ENCODE data around the gene KSR1. TPM values are rescaled to one million over a fixed set of nuclear protein-coding genes. Genes with fewer than 3 reads are reported as not detected.

Gene KSR1
- total and polyA plus RNA-seq, 2 donors (not counting 1 experiment from before 2014, with no cell fraction given): 5.3 to 10.1 TPM

DNA sequence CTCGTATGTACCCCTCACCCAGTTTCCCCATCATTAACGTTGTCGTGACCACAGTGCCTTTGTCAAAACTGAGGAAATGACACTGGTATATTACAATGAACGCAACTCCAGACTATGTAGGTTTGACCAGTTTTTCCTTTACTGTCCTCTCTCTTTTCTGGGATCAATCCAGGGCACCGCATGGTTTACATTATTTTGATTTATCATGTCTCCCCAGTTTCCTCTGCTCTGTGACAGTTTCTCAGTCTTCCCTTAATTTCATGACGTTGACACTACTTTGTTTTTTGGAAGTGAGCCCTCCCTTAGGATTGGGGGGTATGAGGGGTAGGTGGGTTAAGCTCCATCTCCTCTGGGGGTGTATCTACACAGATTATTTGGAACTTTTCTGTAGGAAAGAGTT is 98.7 kb downstream of the KSR1 start:
- H3K9ac ChIP-seq (ENCODE audit: insufficient read depth, low read length): no peak overlapping the region
- no peak overlapping the region for H3K4me3 ChIP-seq (replicated peaks in 1 of 4; ENCODE audit: control extremely low read depth in 1 of 4, insufficient read depth in 1 of 4, low read depth in 3 of 4, low read length in 4 of 4)
- H3K4me2 ChIP-seq (ENCODE audit: extremely low read depth, insufficient read depth, low read length): no peak overlapping the region
- DNase-seq (ENCODE audit: low read depth in 2 of 2): no peak
- TF ChIP-seq, protein P1, sequence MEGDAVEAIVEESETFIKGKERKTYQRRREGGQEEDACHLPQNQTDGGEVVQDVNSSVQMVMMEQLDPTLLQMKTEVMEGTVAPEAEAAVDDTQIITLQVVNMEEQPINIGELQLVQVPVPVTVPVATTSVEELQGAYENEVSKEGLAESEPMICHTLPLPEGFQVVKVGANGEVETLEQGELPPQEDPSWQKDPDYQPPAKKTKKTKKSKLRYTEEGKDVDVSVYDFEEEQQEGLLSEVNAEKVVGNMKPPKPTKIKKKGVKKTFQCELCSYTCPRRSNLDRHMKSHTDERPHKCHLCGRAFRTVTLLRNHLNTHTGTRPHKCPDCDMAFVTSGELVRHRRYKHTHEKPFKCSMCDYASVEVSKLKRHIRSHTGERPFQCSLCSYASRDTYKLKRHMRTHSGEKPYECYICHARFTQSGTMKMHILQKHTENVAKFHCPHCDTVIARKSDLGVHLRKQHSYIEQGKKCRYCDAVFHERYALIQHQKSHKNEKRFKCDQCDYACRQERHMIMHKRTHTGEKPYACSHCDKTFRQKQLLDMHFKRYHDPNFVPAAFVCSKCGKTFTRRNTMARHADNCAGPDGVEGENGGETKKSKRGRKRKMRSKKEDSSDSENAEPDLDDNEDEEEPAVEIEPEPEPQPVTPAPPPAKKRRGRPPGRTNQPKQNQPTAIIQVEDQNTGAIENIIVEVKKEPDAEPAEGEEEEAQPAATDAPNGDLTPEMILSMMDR (conservative IDR thresholded peaks at IDR 0.05 in 1 of 2, IDR thresholded peaks at IDR 0.05 in 1 of 2; ENCODE audit: low read depth in 1 of 2, low read length in 2 of 2): no peak
- no peak for TF ChIP-seq EZH2 (IDR thresholded peaks at IDR 0.05; ENCODE audit: low read length, missing control alignments)
- no peak overlapping the region for H2AFZ ChIP-seq (ENCODE audit: low read length)
- no peaks in the 10 kb centered on the region for H3K36me3 ChIP-seq (ENCODE audit: control insufficient read depth, insufficient read depth, low read length)
- H3K27me3 ChIP-seq (ENCODE audit: control insufficient read depth, insufficient read depth, low read length): no peaks in the 10 kb centered on the region
- no peaks in the 10 kb centered on the region for H3K79me2 ChIP-seq (ENCODE audit: control insufficient read depth, insufficient read depth, low read length)
- H4K20me1 ChIP-seq (ENCODE audit: control insufficient read depth, extremely low read depth, insufficient read depth, low read length): no peaks in the 10 kb centered on the region
- H3K4me1 ChIP-seq (ENCODE audit: control insufficient read depth, extremely low read depth, insufficient read depth, low read length): peaks cover 19% of the 10 kb centered on the region
- no peaks in the 10 kb centered on the region for H3K9me3 ChIP-seq (ENCODE audit: control insufficient read depth, insufficient read depth, low read depth, low read length)
- H3K27ac ChIP-seq (ENCODE audit: insufficient read depth, low read length): no peak overlapping the region

GRCh38 chr17:27555339-27555738 is 99.1 kb downstream of the KSR1 start:
- Histone ChIP-seq H3K79me2 (ENCODE audit: control insufficient read depth, insufficient read depth, low read length) (no peaks in the 10 kb centered on the region), H3K4me1 (ENCODE audit: control insufficient read depth, extremely low read depth, insufficient read depth, low read length) (peaks cover 21% of the 10 kb centered on the region), H4K20me1 (ENCODE audit: control insufficient read depth, extremely low read depth, insufficient read depth, low read length) (no peaks in the 10 kb centered on the region), H3K27me3 (ENCODE audit: control insufficient read depth, insufficient read depth, low read length) (no peaks in the 10 kb centered on the region), H3K36me3 (ENCODE audit: control insufficient read depth, insufficient read depth, low read length) (no peaks in the 10 kb centered on the region), H3K9ac (ENCODE audit: insufficient read depth, low read length) (no peak overlapping the region), H3K4me3 (replicated peaks in 1 of 4; ENCODE audit: control extremely low read depth in 1 of 4, insufficient read depth in 1 of 4, low read depth in 3 of 4, low read length in 4 of 4) (no peak overlapping the region), H3K4me2 (ENCODE audit: extremely low read depth, insufficient read depth, low read length) (no peak overlapping the region), H3K9me3 (ENCODE audit: control insufficient read depth, insufficient read depth, low read depth, low read length) (no peaks in the 10 kb centered on the region), H3K27ac (ENCODE audit: insufficient read depth, low read length) (no peak overlapping the region), H2AFZ (ENCODE audit: low read length) (no peak overlapping the region)
- TF ChIP-seq EZH2 (IDR thresholded peaks at IDR 0.05; ENCODE audit: low read length, missing control alignments): no peak
- TF ChIP-seq, protein P1 (conservative IDR thresholded peaks at IDR 0.05 in 1 of 2, IDR thresholded peaks at IDR 0.05 in 1 of 2; ENCODE audit: low read depth in 1 of 2, low read length in 2 of 2): no peak
- DNase-seq (ENCODE audit: low read depth in 2 of 2): no peak

GRCh38 chr17:27558341-27558740 is 102.1 kb downstream of the KSR1 start:
- no peak for DNase-seq (ENCODE audit: low read depth in 2 of 2)
- H3K27me3 ChIP-seq (ENCODE audit: control insufficient read depth, insufficient read depth, low read length): no peaks in the 10 kb centered on the region
- H3K4me3 ChIP-seq (replicated peaks in 1 of 4; ENCODE audit: control extremely low read depth in 1 of 4, insufficient read depth in 1 of 4, low read depth in 3 of 4, low read length in 4 of 4): no peak overlapping the region
- H4K20me1 ChIP-seq (ENCODE audit: control insufficient read depth, extremely low read depth, insufficient read depth, low read length): no peaks in the 10 kb centered on the region
- no peaks in the 10 kb centered on the region for H3K36me3 ChIP-seq (ENCODE audit: control insufficient read depth, insufficient read depth, low read length)
- H2AFZ ChIP-seq (ENCODE audit: low read length): no peak overlapping the region
- no peak overlapping the region for H3K9ac ChIP-seq (ENCODE audit: insufficient read depth, low read length)
- H3K4me1 ChIP-seq (ENCODE audit: control insufficient read depth, extremely low read depth, insufficient read depth, low read length): peaks cover 21% of the 10 kb centered on the region
- no peaks in the 10 kb centered on the region for H3K79me2 ChIP-seq (ENCODE audit: control insufficient read depth, insufficient read depth, low read length)
- no peaks in the 10 kb centered on the region for H3K9me3 ChIP-seq (ENCODE audit: control insufficient read depth, insufficient read depth, low read depth, low read length)
- no peak overlapping the region for H3K4me2 ChIP-seq (ENCODE audit: extremely low read depth, insufficient read depth, low read length)
- TF ChIP-seq, protein P1 (conservative IDR thresholded peaks at IDR 0.05 in 1 of 2, IDR thresholded peaks at IDR 0.05 in 1 of 2; ENCODE audit: low read depth in 1 of 2, low read length in 2 of 2): no peak
- TF ChIP-seq EZH2 (IDR thresholded peaks at IDR 0.05; ENCODE audit: low read length, missing control alignments): no peak
- H3K27ac ChIP-seq (ENCODE audit: insufficient read depth, low read length): no peak overlapping the region
